NT2/D1 (cell line): ENCODE results near the gene CD79A.

ENCODE experiments used
- SUZ12 ChIP-seq: IDR thresholded peaks from 2 replicates; pipeline ENCODE4 v1.6.1; 2011; ENCODE audit not compliant: insufficient read length, insufficient read depth; ENCODE audit errors: extremely low read depth
- YY1 ChIP-seq: IDR thresholded peaks from 2 replicates; pipeline ENCODE4 v1.6.1; 2011; ENCODE audit not compliant: insufficient read length, insufficient read depth
- ZNF274 ChIP-seq: IDR thresholded peaks from 2 replicates; pipeline ENCODE4 v1.6.1; 2011; ENCODE audit warnings: mild to moderate bottlenecking, low read depth, low read length

- no peak for TF ChIP-seq SUZ12
- no peak for TF ChIP-seq YY1
- no peak for TF ChIP-seq ZNF274
Measured at GRCh38 chr19:41926028-41926762, 49.1 kb downstream of the CD79A start.
